ENCODE measurements around the gene RYR2.

RYR2 gene

DNA sequence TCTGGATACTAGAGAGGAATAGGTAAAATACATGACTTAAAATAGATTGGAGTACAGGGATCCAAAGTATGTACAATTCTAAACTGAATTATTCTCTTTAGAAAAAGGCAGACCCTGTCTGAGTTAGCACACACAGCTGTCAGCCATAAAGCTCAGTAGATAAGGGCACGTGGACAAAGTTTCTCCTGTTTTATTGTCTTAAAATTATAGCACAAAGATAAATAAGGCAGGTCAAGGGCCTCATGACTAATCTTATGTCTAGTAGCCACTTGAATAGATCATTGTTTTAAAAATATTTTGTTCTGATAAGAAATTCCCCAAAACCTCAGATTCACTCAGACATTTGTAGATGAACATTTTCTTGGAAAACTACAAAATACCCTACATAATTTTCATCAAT is 643.6 kb downstream of the RYR2 start:
- H3K4me1 ChIP-seq (ENCODE audit: low read length): peaks cover 18% of the 10 kb centered on the region
- H2AFZ ChIP-seq (ENCODE audit: low read depth, low read length): no peak overlapping the region
- H3K4me3 ChIP-seq (ENCODE audit: low read length): no peak overlapping the region
- H3K27ac ChIP-seq (ENCODE audit: low read length): no peak overlapping the region
- H4K20me1 ChIP-seq (ENCODE audit: insufficient read depth, low read length): no peaks in the 10 kb centered on the region
- no peak overlapping the region for H3K9ac ChIP-seq (ENCODE audit: low read length)
- H3K9me3 ChIP-seq (ENCODE audit: insufficient read depth, low read length): no peaks in the 10 kb centered on the region
- no peaks in the 10 kb centered on the region for H3K36me3 ChIP-seq (replicated peaks; ENCODE audit: low read depth, low read length)
- TF ChIP-seq EZH2phosphoT487 (IDR thresholded peaks at IDR 0.05; ENCODE audit: low read depth): no peak
- TF ChIP-seq, protein P1, sequence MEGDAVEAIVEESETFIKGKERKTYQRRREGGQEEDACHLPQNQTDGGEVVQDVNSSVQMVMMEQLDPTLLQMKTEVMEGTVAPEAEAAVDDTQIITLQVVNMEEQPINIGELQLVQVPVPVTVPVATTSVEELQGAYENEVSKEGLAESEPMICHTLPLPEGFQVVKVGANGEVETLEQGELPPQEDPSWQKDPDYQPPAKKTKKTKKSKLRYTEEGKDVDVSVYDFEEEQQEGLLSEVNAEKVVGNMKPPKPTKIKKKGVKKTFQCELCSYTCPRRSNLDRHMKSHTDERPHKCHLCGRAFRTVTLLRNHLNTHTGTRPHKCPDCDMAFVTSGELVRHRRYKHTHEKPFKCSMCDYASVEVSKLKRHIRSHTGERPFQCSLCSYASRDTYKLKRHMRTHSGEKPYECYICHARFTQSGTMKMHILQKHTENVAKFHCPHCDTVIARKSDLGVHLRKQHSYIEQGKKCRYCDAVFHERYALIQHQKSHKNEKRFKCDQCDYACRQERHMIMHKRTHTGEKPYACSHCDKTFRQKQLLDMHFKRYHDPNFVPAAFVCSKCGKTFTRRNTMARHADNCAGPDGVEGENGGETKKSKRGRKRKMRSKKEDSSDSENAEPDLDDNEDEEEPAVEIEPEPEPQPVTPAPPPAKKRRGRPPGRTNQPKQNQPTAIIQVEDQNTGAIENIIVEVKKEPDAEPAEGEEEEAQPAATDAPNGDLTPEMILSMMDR (IDR thresholded peaks at IDR 0.05; ENCODE audit: low read depth, low read length): no peak
- H3K27me3 ChIP-seq (ENCODE audit: low read depth, low read length): no peaks in the 10 kb centered on the region
- no peak overlapping the region for H3K4me2 ChIP-seq (ENCODE audit: low read length)
- no peaks in the 10 kb centered on the region for H3K79me2 ChIP-seq (ENCODE audit: low read length)

DNA sequence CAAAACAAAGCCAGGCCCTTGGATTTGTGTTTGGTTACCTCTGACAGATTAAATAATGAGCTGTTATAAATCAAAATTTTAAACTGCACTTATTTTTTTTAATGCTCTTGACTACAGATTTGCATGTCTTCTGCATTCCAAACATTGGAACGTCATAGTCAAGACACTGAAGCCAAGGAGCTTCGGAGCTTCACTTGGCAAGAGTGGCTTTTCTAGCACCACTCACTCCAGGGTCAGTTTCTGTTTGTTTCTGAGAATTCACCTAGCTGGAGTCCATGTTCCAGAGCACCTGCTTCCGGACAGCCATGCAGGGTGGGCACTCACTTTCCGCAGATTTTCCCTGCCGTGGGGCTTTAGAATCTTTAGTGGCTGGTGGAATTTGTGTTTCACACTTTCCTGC is 645.8 kb downstream of the RYR2 start:
- no peak overlapping the region for H3K4me2 ChIP-seq (ENCODE audit: low read length)
- no peaks in the 10 kb centered on the region for H3K9me3 ChIP-seq (ENCODE audit: insufficient read depth, low read length)
- no peaks in the 10 kb centered on the region for H3K27me3 ChIP-seq (ENCODE audit: low read depth, low read length)

DNA sequence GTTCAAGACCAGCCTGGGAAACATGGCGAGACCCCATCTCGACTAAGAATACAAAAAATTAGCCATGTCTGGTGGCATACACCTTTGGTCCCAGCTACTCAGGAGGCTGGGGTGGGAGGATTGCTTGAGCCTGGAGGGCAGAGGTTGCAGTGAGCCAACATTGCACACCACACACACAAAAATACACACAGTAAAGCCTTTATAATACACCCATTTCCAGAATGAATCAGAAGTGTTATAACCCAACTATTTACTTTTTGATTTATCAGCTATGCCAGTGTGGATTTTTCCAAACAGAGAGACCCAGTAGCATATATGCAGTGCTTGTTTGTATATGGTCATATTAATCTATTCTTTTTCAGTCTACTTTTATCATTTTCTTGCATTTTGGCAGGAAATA is 648.7 kb downstream of the RYR2 start:
- H3K9ac ChIP-seq (ENCODE audit: low read length): no peak overlapping the region
- TF ChIP-seq, protein P1 (IDR thresholded peaks at IDR 0.05; ENCODE audit: low read depth, low read length): no peak
- no peak for TF ChIP-seq EZH2phosphoT487 (IDR thresholded peaks at IDR 0.05; ENCODE audit: low read depth)
- no peak overlapping the region for H3K4me2 ChIP-seq (ENCODE audit: low read length)
- H3K9me3 ChIP-seq (ENCODE audit: insufficient read depth, low read length): no peaks in the 10 kb centered on the region
- no peaks in the 10 kb centered on the region for H3K4me1 ChIP-seq (ENCODE audit: low read length)
- H2AFZ ChIP-seq (ENCODE audit: low read depth, low read length): no peak overlapping the region
- no peaks in the 10 kb centered on the region for H3K79me2 ChIP-seq (ENCODE audit: low read length)
- no peak overlapping the region for H3K4me3 ChIP-seq (ENCODE audit: low read length)
- H4K20me1 ChIP-seq (ENCODE audit: insufficient read depth, low read length): no peaks in the 10 kb centered on the region
- no peaks in the 10 kb centered on the region for H3K36me3 ChIP-seq (replicated peaks; ENCODE audit: low read depth, low read length)
- H3K27me3 ChIP-seq (ENCODE audit: low read depth, low read length): no peaks in the 10 kb centered on the region
- H3K27ac ChIP-seq (ENCODE audit: low read length): no peak overlapping the region

More for the DNA sequence above, 645.8 kb downstream of the RYR2 start:
- H3K27ac ChIP-seq (ENCODE audit: low read length): no peak overlapping the region
- no peak overlapping the region for H3K9ac ChIP-seq (ENCODE audit: low read length)
- no peak for TF ChIP-seq EZH2phosphoT487 (IDR thresholded peaks at IDR 0.05; ENCODE audit: low read depth)
- TF ChIP-seq, protein P1 (IDR thresholded peaks at IDR 0.05; ENCODE audit: low read depth, low read length): no peak
- H3K36me3 ChIP-seq (replicated peaks; ENCODE audit: low read depth, low read length): no peaks in the 10 kb centered on the region
- H2AFZ ChIP-seq (ENCODE audit: low read depth, low read length): no peak overlapping the region
- H3K79me2 ChIP-seq (ENCODE audit: low read length): no peaks in the 10 kb centered on the region
- H4K20me1 ChIP-seq (ENCODE audit: insufficient read depth, low read length): no peaks in the 10 kb centered on the region
- H3K4me1 ChIP-seq (ENCODE audit: low read length): peaks cover 18% of the 10 kb centered on the region
- no peak overlapping the region for H3K4me3 ChIP-seq (ENCODE audit: low read length)

DNA sequence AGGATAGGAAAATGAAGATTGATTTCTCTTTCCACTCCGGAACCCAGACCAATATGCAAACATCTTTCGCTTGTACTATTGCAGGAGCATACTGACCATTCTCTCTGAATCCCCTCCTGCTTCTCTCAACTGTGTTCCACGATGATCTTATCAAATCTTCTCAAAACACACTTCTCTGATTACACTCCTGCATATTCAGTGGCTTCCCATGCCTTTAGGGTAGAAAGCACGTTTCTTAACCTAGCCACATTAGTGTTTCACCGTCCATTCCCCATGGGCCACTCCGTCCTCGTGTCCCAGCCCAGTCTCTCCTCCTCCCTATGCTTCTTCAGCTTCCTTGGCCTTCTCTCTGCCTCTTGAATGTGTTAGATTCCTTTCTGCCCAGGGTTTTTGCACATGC is 650.3 kb downstream of the RYR2 start:
- H3K9me3 ChIP-seq (ENCODE audit: insufficient read depth, low read length): no peaks in the 10 kb centered on the region
- no peak overlapping the region for H3K4me3 ChIP-seq (ENCODE audit: low read length)

More for the DNA sequence above, 650.3 kb downstream of the RYR2 start:
- Histone ChIP-seq H3K79me2 (ENCODE audit: low read length) (no peaks in the 10 kb centered on the region), H3K36me3 (replicated peaks; ENCODE audit: low read depth, low read length) (no peaks in the 10 kb centered on the region), H3K4me1 (ENCODE audit: low read length) (no peaks in the 10 kb centered on the region), H2AFZ (ENCODE audit: low read depth, low read length) (no peak overlapping the region), H3K9ac (ENCODE audit: low read length) (no peak overlapping the region), H3K4me2 (ENCODE audit: low read length) (no peak overlapping the region), H4K20me1 (ENCODE audit: insufficient read depth, low read length) (no peaks in the 10 kb centered on the region), H3K27ac (ENCODE audit: low read length) (no peak overlapping the region), H3K27me3 (ENCODE audit: low read depth, low read length) (no peaks in the 10 kb centered on the region)
- TF ChIP-seq, protein P1 (IDR thresholded peaks at IDR 0.05; ENCODE audit: low read depth, low read length): no peak
- no peak for TF ChIP-seq EZH2phosphoT487 (IDR thresholded peaks at IDR 0.05; ENCODE audit: low read depth)

Measured in OCI-LY3 (cell line).